ENCODE results near the gene PDE6A.

DNA sequence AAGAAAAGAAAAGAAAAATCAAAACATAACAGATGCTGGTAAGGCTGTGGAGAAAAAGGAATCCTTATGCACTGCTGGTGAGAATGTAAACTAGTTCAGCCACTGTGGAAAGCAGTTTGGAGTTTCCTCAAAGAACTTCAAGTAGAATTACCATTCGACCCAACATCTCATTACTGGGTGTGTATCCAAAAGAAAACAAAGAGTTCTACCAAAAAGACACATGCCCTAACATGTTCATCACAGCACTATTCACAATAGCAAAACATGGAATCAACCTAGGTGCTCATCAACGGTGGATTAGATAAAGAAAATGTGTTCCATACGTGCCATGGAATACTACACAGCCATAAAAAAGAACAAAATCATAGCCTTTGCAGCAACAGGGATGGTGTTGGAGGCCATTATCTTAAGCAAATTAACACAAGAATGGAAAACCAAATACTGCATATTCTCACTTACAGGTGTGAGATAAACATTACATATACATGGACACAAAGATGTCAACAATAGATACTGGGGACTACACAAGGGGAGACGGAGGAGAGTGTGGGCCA is 63.4 kb downstream of the PDE6A start:
- TF ChIP-seq, protein P1, sequence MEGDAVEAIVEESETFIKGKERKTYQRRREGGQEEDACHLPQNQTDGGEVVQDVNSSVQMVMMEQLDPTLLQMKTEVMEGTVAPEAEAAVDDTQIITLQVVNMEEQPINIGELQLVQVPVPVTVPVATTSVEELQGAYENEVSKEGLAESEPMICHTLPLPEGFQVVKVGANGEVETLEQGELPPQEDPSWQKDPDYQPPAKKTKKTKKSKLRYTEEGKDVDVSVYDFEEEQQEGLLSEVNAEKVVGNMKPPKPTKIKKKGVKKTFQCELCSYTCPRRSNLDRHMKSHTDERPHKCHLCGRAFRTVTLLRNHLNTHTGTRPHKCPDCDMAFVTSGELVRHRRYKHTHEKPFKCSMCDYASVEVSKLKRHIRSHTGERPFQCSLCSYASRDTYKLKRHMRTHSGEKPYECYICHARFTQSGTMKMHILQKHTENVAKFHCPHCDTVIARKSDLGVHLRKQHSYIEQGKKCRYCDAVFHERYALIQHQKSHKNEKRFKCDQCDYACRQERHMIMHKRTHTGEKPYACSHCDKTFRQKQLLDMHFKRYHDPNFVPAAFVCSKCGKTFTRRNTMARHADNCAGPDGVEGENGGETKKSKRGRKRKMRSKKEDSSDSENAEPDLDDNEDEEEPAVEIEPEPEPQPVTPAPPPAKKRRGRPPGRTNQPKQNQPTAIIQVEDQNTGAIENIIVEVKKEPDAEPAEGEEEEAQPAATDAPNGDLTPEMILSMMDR (IDR thresholded peaks at IDR 0.05): no peak
- TF ChIP-seq POLR2A (IDR thresholded peaks at IDR 0.05): no peak

All from adrenal gland (tissue), 5 donors.